Measurements from ENCODE around the gene TKT.

The TKT gene

DNA sequence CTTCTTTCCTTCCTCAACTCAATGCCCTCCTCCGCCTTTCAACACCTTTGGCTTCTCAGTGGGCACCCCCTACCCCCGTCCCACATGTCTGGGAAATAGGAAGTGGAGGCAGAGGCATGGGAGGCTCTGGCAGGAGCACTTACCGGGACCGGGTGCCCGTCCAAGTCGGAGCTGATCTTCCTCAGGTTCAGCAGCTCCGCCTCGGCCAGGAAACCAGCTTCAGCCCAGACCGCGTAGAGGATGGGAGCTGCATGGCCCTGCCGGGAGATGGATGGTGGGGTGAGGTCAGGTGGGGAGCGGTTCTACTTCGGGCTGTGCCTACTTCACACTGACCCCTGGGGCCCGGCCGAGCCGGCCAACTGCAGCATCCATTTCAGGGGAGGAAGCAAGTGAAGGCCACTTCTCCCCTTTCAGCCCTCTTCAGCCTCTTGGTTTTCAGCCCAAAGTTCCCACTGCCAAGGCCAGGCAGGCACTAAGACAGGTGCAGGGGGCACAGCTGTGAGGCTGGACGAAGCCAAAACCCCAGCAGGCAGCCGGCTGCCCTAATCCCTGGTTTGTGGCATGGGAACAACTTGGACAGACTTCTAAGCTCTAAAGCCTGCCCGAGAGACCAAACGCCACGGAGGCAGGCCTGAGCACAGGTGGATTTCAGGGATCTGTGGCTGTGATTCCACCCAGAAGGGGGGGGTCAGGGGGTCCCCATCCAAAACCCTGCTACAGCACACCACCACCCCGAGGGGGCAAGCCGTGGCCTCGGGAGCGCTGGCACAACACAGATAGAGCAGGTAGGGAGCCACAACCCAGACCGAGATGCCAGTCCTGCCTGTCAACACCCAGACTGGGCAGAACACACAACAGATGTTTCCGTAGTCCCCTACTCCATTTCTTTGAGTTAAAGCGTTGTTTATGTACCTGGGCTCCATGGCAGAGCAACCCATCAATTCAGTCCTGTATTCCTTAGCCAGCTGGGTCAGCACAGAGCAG lies 14.5 kb downstream of the TKT start:
- in situ Hi-C loops (cut with MboI; ENCODE audit: low sequenced_read_pairs): no loop called here

DNA sequence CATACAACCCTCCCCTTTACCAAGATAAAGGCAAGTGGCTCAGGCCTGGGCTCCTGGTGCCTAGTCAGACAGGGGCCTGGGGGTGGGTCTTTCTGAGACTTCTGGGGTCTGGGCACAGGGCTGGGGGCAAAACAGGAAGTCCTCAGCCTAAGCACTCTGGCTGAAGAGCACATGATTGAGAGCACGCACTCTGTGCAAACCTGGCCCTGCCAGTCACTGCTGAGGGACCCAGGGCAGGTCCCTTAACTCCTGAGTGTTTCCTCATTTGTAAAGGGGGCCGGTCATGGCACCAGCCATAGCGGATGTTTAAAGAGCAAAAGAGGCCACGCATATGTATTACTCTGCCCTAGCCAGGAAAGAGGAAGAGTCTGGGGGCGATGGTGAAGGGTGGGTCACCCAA lies 16.0 kb downstream of the TKT start:
- in situ Hi-C loops (cut with MboI; ENCODE audit: low sequenced_read_pairs): no loop called here

DNA sequence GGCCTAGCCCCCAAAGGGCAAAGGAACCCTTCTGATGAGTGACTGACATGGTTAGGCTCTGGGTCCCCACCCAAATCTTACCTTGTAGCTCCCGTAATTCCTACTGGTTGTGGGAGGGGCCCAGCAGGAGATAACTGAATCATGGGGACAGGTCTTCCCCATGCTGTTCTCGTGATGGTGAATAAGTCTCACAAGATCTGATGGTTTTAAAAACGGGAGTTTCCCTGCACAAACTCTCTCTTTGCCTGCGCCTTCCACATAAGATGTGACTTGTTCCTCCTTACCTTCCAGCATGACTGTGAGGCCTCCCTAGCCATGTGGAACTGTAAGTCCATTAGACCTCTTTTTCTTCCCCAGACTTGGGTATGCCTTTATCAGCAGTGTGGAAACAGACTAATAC lies 16.9 kb downstream of the TKT start:
- in situ Hi-C loops (cut with MboI; ENCODE audit: low sequenced_read_pairs): no loop called here

DNA sequence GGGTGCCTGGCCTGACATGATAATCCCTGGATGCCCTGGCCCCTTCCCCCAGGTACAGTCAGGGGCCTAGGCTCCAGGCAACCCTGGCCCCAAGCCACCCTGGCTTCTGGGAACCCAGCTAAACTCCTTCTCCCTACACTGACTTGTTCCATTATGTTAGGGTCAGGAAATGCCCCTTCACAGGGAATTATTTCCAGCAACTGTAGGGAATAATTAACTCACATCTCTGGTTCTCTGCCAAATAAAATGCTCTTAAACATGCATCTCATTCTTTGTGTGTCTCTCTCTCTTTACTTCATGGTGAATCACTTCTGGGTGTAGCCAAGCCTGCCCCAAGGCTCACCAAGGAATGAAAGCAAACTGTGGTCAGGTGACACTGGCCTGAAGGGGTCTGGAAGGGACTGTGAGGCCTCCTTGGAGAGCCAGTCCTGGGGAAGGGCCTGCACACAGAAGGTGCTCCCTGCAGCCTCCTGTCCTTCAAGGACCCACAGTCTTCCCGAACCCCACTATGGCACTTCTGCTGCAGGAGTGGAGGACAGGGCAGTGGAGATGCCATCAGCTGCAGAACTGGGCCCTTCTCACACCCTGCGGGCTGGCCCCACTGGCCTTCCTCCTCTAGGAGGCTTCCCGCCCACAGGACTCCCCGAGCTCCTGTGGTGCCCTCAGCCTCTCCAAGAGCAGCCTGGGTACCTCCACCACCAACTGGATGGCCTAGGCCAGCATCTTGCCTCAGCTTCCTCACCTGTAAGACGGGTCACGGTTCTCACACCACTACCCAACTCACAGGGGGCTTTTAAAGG lies 17.6 kb downstream of the TKT start:
- in situ Hi-C loops (cut with MboI; ENCODE audit: low sequenced_read_pairs): no loop called here

DNA sequence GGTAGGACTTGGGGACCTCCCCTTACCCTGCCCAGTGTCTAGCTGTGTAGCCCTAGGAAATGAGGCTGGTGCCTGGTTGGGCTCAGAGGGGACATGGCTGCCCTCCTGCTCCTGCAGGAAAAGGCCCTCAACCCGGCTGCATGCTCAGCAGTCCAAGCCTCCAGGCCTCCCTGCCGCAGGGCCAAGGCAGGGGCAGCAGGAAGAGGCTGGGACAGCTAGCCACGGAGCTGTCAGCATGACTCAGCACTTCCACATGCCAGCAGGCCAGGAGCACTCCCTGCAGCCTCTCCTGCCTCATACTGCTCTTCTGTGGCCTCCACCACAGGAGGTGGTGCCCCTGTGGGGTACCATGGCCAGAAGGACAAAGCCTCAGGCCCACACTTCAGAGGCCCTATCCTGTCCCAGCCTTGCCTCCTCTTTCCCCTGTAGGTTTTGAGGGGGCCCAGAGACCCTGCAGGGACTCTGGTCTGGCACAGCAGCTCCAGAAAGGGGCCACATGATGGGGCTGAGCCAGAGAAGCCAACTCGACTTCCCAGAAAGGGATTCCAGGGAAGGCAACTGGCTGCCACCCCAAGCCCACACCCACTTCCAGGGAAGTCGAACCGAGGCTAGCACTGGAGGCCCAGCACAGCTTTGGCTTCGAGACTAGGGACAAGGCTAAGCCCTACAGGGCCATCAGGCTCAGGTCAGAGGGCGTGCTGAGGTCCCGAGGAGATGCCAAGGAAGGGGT lies 19.5 kb downstream of the TKT start:
- in situ Hi-C loops (cut with MboI; ENCODE audit: low sequenced_read_pairs): no loop called here

DNA sequence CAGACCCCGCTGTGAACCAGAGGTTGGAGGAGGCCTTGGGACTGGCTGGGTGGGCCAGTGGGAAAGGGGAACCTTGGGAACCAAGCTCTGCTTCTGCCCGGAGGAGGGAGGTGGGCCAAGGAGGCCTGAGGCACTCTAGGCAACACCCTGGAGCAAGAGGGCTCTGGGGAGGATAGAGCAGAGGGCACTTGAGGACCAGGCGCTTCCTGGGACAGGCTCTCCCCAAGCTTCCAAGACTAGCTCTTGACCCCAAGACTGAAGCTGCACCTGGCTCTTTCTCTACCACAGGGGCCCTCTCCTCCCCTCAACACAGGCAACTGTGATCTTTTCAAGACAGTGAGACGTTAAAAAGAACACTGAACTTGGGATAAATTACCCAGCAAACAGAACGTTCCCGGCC lies 20.3 kb downstream of the TKT start:
- in situ Hi-C loops (cut with MboI; ENCODE audit: low sequenced_read_pairs): no loop called here

DNA sequence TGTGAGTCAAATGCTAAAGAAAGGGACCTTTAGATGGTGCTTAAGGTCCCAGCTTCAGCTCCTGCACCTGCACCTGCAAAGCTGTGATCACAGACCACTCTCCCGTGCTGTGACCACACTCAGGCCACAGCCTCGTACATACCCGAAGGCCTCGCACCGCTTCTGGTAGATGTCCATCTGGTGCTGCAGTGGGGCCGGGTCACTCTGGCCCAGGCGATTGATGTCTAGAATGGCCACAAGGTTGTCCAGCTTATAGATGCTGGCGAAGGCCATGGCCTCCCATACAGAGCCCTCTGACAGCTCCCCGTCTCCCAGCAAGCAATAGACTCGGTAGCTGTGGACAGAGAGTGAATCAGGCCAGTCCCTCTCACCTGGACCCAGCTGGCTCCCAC lies 21.0 kb downstream of the TKT start:
- in situ Hi-C loops (cut with MboI; ENCODE audit: low sequenced_read_pairs): no loop called here

DNA sequence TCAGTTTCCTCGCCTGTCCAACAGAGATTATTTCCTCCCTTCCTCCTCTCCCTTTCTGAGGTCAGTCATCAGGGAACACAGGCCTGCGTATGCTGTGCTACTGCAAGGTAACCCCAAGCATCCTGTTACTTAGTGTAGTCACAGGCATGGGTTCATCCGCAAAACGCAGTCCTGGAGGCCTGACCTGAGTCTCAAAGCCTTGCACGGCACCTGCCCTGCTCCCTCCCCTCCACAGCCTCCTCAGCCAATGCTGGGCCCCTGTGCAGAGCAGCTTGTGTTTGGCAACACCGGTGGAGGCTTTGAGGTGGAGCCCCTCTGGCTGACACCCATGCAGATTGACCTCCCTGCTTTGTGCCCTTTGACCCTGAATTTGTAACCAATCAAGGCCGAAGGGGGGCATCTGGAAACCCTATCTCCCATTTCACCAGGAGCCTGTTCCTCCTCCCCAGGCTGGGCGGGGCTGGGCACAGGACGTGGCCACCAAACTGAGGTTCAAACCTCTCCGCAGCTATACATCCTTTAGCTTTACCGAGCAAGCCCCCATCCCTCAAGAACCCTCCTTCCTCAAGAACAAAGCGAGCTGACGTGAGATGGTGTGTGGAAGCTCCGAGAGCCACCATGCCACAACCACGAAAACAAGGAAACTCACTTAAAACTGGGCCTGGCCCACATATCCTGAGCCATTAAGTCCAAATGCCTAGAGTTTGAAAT lies 21.5 kb downstream of the TKT start:
- in situ Hi-C loops (cut with MboI; ENCODE audit: low sequenced_read_pairs): no loop called here

DNA sequence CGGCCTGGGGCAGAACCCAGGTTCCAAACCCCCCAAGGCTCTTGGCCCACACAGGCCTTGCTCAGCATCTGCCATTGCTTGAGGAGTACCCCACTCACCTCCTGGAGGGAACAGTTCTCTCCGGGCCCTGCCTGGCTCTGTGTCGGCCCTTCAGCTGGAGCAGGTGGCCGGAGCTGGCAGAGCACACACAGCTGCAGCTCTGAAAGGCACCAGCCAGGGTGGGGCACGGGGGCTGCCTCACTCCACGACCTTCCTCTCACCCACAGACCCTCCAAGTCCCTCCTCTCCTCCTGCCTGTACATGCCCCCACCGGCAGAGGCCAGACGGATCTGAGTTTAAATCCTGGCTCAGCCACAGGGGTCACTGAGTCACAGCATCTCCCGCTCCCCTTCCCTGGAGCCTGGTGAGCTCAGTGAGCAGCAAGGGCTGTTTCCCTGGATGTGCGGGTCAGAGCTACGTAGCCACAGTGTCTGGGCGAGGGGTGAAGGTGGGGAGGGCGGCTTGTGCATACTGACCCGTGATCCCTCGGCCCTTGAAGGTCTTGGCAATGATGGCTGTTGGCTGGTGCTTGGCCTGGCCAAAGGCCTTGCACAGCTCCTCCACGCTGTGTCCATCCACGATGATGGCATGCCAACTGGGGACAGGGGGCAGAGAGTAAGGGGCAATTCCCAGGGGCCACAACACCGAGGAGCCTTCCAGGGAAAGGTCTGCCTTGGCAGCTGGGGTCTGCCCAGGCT lies 23.0 kb downstream of the TKT start:
- in situ Hi-C loops (cut with MboI; ENCODE audit: low sequenced_read_pairs): no loop called here

DNA sequence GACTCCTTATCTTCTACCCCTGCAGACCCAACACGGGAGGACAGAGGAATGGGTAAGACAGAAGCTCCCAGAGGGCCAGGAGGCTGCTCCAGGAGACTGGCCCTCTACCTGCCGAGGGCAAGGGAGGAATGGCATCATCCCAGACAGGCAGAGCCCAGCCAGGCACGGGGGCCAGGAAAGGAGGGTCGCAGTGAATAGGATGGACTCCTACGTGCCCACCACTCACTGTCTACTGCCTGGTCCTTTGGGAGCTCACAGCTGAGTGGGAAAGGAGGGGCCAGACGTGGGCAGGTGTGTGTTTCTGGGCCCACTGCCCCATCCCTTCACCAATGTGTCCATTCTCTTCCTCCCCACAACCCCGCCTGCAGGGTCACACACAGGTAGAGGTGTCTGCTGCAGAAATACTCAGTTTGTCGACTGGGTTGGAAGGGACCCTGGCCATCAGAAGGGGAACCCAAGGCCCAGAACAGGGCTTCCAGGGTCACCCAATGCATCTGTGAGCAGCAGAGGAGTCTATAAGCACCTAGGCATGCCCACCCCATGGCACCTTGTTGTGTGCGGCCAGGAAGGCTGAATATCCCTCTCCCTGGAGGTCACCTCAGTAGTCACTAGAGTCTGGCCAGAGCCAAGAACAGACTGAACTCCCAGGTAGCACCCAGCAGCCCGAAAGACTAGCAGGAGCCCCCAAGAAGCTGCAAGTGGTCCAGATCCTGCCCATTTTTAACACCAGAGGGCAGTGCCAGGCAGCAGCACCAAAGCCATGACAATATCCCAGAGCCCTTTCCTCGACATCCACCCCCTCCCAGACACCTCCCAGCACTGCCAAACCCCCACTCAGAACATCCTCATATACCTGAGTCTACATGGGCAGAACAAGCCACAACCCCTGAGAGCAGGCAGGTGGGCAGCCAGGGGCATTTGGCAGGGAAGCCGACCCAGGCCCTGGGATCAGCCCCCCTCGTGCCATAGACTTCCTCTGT lies 24.0 kb downstream of the TKT start:
- in situ Hi-C loops (cut with MboI; ENCODE audit: low sequenced_read_pairs): no loop called here

DNA sequence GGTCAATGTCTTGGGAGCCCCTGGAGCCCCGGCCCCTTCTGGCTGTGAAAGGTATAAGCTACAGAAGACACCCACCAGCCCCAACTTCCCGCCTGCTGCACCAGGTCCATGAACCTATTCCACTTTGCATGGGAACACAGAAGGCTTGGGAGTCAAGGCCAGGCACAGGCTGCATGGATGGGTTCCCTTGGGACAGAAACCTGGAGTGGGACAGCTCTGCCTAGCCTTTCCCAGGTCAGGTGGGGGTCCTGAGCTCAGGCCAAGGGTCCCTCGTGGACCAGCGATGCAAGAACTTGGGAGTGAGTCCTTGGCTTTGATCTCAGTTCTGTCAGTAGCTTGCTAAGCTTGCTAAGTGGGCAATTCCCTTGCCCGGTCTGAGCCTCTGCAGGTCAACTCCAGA lies 25.0 kb downstream of the TKT start:
- in situ Hi-C loops (cut with MboI; ENCODE audit: low sequenced_read_pairs): no loop called here

DNA sequence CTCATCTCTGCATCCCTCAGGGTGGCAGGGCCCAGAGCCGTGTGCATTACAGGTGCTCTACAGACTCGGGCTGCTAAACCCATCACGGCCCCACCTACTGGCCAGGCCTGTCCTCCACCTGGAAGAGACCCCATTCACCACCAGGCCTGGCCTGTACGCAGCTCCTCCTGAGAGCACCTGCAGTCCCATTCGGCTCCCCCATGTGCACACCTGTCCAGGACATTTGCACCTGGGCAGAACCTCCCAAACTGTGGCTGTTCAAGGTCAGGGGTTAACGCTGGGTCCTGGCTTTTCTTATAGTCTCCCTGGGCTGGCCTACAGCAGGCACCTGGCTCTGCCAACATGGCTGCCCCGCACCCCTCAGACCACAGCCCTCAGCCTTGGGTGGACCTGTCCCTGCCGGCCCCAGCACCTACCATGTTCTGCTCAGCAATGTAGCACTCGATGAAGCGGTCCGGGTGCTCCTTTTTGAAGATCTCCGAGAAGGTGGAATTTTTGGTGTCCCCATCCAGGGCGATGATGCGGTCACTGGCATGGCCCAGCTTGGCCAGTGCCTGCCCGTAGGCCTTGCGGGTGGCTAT lies 25.7 kb downstream of the TKT start:
- in situ Hi-C loops (cut with MboI; ENCODE audit: low sequenced_read_pairs): no loop called here

DNA sequence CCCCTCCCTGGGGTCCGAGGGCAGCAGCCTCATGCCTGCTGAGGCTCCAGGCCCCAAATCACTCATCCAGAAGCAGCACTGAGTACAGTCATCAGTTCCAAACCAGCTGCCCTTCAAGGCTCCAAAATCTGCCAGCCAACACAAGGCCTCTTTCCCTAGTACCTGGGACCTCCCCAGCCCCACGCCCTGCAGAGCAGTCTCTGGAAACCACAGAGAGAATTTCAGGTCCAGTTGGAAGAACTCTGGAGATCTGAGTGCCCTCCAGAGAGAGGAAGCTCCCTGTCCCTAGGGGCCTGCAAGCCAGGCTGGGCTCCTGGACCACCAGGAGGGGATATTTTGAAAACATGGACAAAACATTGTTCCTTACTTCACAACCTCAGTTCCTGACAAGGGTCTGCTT lies 26.2 kb downstream of the TKT start:
- in situ Hi-C loops (cut with MboI; ENCODE audit: low sequenced_read_pairs): no loop called here

DNA sequence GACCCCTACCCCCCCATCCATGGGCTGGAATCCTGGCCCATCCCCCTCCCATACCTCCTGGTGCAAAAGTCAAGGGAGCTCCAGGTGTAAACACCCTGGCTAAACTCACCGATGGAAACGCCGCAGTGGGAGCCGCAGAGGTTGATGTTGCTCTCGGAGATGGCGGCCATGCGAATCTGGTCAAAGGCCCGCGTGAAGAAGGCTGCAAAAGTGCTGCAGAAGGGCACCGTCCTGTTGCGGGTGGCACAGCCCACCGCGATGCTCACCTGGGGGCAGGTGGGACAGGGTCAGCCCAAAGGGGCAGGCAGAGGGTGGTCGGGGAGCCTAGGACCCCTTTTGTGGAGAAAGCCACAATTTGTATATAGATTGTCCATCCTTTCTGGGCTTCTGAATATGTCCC lies 26.7 kb downstream of the TKT start:
- in situ Hi-C loops (cut with MboI; ENCODE audit: low sequenced_read_pairs): no loop called here

DNA sequence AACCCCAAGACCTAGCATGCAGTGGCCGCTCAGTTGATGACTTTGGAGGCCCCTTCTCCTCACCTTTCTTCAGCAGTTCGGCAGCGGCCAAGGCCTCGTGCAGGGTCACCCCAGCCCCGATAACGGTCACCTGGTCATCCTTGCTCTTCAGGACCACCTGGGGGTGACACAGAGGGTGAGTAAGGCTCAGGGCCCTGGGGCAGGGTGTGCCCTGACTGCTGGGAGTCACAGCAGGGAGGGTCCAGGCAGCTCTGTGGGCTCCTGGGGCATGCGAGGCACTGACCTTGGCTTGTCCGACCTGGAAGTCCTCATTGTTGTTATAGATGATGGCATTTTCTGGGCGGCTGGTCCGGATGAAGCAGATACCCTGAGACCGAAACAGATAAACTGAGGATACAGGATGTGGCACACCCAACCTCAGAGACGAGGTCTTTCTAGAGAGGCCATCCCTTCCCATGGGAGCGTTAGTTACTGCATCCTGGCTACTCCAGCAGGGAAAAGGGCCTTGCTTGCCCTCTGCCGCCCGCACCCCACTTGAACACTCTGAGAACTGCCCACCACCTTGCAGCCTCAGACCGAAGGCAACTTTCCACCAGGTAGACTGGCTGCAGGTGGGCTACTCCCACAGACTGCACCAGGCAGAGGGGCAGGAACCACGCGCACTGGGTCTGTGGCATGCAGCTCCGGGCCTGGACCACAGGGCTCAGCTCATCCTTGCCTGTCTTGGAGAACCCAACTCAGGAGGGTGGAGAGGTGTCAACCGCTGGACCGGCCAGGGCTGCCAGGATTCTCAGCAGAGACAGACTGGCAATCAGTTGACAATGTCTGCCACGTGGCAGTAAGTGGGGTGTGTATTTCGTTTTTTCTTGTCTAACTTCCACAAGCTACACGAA lies 27.6 kb downstream of the TKT start:
- in situ Hi-C loops (cut with MboI; ENCODE audit: low sequenced_read_pairs): no loop called here

DNA sequence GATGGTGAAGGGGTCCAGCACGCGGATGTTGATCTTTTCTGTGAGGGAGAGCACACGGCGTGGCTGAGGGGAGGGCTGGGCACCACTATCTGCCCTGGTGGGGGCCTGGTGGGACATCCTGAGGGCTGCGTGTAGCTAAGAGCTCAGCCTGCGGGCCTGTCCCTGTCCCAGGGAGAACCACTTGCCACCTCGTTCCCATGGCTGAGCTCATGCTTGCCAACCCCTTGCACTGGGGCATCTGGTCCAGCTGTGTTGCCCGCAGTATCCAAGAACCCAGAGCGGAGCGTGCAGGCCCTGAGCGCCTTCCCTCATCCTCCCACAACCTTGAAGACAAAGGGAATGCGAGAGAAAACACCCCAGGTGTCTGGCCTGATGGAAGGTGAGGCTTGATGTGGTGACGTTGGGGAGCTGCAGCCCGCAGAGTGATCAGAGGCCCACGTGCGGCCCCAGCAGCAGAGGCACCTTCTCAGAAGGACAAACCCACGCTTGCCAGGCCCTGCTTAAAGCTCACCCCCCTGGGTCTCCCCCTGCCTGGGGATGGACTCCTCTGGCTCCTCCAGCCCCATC lies 28.9 kb downstream of the TKT start:
- in situ Hi-C loops (cut with MboI; ENCODE audit: low sequenced_read_pairs): no loop called here

DNA sequence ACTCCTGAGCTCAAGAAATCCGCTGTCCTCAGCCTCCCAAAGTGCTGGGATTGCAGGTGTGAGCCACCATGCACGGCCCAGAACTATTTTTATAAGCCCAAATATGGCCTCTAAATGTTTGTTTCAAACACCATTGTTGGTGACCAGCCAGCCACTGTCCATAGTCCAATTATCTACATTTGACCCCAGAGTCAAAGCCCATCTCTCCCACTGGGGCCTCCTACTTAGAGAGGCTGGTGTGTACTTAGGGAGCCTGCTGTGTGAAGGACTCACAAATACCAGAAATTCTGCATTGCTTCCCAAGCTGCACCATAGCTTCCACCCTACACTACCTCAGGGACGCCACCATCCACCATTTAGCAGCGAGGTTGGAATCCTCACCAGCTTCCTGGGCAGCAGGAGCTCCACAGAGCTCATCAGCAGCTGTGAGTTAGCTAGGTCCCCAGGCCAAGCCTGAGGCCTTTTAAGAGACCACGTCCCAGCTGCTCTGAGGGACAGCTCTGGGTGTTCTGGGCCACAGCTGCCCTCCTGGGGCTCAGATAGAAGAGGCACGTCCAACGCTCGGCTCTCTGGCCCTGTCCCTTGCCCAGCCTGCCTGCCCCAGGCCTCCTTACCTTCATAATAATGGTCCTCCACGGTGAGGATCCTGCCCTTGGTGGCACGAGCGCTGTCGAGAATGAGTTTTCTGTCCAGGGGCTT lies 29.5 kb downstream of the TKT start:
- in situ Hi-C loops (cut with MboI; ENCODE audit: low sequenced_read_pairs): no loop called here

Measured in hTERT RPE-1 (cell line).